DND-41 (cell line): ENCODE results near the gene RGS9.

Experiments
- CTCF ChIP-seq: IDR thresholded peaks from 2 replicates; pipeline ENCODE4 v1.5.1; 2012; ENCODE audit warnings: borderline replicate concordance, low read length, moderate library complexity, mild to moderate bottlenecking; ENCODE audit not compliant: poor library complexity, severe bottlenecking; ENCODE audit errors: extremely low read depth
- EZH2 ChIP-seq: IDR thresholded peaks from 3 replicates; pipeline ENCODE4 v1.6.1; 2012; ENCODE audit warnings: borderline replicate concordance, low read depth, mild to moderate bottlenecking, moderate library complexity, low read length, inconsistent platforms; ENCODE audit not compliant: severe bottlenecking

- TF ChIP-seq CTCF (no peak), EZH2 (no peak)
These were observed 47.9 kb downstream of the RGS9 start for GRCh38 chr17:65185062-65185461.
